Neutrophil (primary cell): ENCODE data around the gene JTB.

Experiments
- H3K27ac ChIP-seq: fragments of 200-600 bp; sonication (generic); 2 replicates; pipeline ENCODE4 v1.5.1; 2016; ENCODE audit warnings: mild to moderate bottlenecking, moderate library complexity
- H3K27me3 ChIP-seq: fragments of 200-600 bp; sonication (generic); 2 replicates; pipeline ENCODE4 v1.6.0; 2016; ENCODE audit warnings: mild to moderate bottlenecking
- H3K36me3 ChIP-seq: fragments of 200-600 bp; sonication (generic); 2 replicates; pipeline ENCODE4 v1.5.1; 2017
- H3K4me1 ChIP-seq, 2 experiments: fragments of 200-600 bp in 1 of 2; sonication (generic) in 1 of 2; 1 replicate in 1 of 2; 2 replicates in 1 of 2; pipeline versions ENCODE4 v1.5.1 to v1.6.1; 2013 to 2016; ENCODE audit warnings: low read depth in 1 of 2, low read length in 1 of 2, mild to moderate bottlenecking in 1 of 2, moderate library complexity in 1 of 2; ENCODE audit not compliant: control insufficient read depth in 1 of 2, insufficient read depth in 1 of 2
- H3K4me3 ChIP-seq, 2 experiments: fragments of 200-600 bp in 1 of 2; sonication (generic) in 1 of 2; 1 replicate in 1 of 2; 2 replicates in 1 of 2; pipeline ENCODE4 v1.5.1; 2013 to 2016; ENCODE audit warnings: low read depth in 1 of 2, low read length in 1 of 2, mild to moderate bottlenecking in 1 of 2, moderate library complexity in 1 of 2
- H3K9me3 ChIP-seq: fragments of 200-600 bp; sonication (generic); 2 replicates; pipeline ENCODE4 v1.5.1; 2016
- TF ChIP-seq, protein P1 (sequence below): fragments of 200-600 bp; sonication (generic); IDR thresholded peaks from 2 replicates; pipeline ENCODE4 v1.5.1; 2016; ENCODE audit warnings: antibody characterized with exemption

JTB gene

DNA sequence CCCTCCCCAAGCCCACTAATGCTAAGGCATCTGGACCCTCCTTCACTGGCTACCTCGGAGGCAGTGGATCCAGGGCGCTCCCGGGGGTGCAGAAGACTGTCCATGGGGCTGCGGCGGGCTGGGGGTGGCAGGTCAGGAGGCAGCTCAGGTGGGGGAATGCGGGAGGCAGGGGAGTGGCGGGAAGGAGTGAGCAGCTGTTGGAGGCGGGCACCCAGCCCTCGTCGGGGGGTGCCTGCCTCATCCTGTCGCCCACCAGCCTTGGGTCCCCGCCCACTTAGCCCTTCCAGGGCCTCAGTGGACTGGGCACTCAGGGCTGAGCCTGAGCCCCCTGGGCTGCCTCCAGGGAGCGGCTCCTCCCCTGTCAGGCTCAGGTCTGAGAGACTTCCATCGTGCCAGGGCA lies 44.0 kb downstream of the JTB start:
- H3K4me3 ChIP-seq, result no peak overlapping the region
- H3K9me3 ChIP-seq, result no peaks in the 10 kb centered on the region
- no peaks in the 10 kb centered on the region for H3K4me1 ChIP-seq
- no peak overlapping the region for H3K27ac ChIP-seq
- H3K27me3 ChIP-seq, result no peaks in the 10 kb centered on the region
- peaks cover 97% of the 10 kb centered on the region for H3K36me3 ChIP-seq
- TF ChIP-seq, protein P1, sequence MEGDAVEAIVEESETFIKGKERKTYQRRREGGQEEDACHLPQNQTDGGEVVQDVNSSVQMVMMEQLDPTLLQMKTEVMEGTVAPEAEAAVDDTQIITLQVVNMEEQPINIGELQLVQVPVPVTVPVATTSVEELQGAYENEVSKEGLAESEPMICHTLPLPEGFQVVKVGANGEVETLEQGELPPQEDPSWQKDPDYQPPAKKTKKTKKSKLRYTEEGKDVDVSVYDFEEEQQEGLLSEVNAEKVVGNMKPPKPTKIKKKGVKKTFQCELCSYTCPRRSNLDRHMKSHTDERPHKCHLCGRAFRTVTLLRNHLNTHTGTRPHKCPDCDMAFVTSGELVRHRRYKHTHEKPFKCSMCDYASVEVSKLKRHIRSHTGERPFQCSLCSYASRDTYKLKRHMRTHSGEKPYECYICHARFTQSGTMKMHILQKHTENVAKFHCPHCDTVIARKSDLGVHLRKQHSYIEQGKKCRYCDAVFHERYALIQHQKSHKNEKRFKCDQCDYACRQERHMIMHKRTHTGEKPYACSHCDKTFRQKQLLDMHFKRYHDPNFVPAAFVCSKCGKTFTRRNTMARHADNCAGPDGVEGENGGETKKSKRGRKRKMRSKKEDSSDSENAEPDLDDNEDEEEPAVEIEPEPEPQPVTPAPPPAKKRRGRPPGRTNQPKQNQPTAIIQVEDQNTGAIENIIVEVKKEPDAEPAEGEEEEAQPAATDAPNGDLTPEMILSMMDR, result no peak

DNA sequence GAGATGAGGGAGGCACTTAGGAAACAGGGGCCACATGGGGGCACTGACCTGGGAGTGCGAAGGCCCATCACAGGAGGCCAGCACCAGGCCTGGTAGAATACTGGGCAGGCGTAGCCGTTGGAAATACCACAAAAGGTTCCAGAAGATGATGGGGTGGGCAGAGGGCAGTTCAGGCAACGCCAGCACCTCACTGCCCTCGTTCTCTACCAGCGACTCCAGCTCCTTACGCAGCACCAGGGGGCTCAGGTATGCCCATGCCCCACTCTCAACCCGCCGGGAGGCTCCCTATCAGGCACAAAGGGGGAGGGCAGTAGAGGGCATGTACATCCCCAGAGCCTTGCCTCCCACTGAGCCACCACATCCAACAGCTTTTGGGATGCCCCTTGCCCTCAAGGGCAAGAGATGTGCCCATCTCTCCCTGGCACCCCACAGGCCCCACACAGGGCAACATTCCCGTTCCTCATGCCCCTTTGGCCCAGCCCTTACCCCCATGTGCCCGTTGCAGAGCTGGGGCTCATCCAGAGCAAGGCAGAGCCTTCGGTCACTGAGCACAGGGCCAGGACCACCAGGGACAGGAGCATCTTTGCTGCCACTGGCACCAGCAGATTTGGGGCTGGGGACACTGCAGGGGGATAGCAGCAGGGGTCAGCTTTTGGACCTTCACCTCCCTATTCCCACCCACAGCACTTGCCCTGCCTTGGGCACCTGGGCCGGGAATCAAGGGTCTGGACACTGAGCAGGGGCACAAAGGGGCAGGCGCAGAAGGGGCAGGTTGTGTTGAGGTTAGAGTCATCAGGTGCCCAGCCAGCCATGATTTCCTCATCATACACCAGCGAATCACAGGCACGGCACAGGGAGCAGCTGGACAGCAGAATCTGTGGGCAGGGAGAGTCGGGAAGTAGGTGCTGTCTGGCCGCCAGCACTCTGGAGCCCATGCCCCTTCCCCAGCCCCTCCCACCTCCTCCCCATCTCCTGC lies 45.0 kb downstream of the JTB start:
- TF ChIP-seq, protein P1, result no peak
- H3K36me3 ChIP-seq, result peaks cover 87% of the 10 kb centered on the region

DNA sequence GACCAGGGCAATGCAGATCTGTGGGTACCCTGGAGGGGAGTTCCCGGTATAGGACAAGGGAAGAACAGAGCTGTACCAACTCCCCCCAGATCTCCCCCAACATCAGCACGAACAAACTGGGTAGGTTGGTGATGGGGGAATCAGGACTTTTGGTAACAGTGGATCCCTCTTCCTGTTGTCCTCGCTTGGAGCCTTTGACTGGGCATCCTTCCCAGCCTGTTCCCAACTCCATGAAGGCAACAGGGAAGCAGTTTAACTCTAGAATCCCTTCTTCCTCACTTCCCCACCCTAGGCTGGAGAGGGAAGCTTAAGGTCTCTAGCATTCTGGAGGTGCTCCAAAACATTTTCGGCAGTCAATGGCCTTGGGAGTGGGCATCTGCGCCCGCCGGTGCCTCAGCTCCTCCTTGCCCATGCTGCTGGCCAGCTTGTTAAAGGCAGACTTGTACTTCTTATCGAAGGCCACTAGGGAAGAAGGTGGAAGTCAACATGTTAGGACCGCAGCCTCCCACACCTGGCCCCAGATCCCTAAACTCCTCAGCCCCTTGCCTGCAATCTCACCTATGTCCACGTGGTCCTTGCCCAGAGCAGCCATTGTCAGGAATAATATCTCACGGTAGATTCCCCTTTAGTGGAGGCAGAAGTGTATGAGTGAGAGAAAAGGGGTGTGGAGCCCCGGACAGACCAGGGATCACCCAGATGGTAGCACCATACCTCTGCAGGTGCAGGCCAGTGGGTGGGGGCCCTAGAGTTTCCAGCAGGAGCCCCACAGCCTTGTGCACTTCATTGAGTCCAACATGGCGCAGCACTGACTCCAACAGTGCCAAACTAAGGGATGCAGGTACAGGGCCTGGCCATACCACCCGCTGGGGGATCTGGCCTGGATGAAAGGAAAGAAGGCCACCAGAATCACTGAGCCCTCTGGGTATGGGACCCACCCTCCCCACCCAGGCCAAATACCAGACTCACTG lies 47.2 kb downstream of the JTB start:
- Histone ChIP-seq H3K4me1 (no peaks in the 10 kb centered on the region), H3K36me3 (peaks cover 66% of the 10 kb centered on the region), H3K9me3 (no peaks in the 10 kb centered on the region), H3K4me3 (no peak overlapping the region), H3K27me3 (no peaks in the 10 kb centered on the region), H3K27ac (peak overlapping the region; percentile 50)
- TF ChIP-seq, protein P1, result no peak

More for the DNA sequence above, 45.0 kb downstream of the JTB start:
- Histone ChIP-seq H3K4me1 (no peaks in the 10 kb centered on the region), H3K4me3 (no peak overlapping the region), H3K9me3 (no peaks in the 10 kb centered on the region), H3K27me3 (no peaks in the 10 kb centered on the region), H3K27ac (no peak overlapping the region)

DNA sequence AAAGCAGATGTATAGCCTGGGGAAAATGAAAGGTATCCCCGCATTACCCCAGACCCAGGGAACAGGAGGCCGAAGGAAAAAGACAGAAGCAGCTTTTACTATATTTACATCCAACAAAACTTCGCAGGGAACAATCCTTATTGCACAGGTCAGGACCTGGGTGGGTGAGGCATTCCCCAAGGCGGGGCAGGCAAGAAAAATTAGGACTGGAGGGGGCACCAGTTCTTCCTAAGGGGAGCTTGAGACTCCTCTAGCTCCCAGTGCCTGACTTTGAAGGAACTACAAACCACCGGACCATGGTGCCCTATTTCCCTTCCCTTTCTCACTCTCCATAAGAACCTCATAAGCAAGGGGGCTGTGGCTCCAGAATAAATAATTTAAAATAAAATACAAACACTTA lies 48.0 kb downstream of the JTB start:
- H3K4me1 ChIP-seq, result peaks cover under 1 to 1% of the 10 kb centered on the region in 2 experiments
- no peaks in the 10 kb centered on the region for H3K9me3 ChIP-seq
- peaks cover 57% of the 10 kb centered on the region for H3K36me3 ChIP-seq
- H3K4me3 ChIP-seq, result no peak overlapping the region
- TF ChIP-seq, protein P1, result no peak
- no peaks in the 10 kb centered on the region for H3K27me3 ChIP-seq
- peak overlapping the region; percentile 50 for H3K27ac ChIP-seq

DNA sequence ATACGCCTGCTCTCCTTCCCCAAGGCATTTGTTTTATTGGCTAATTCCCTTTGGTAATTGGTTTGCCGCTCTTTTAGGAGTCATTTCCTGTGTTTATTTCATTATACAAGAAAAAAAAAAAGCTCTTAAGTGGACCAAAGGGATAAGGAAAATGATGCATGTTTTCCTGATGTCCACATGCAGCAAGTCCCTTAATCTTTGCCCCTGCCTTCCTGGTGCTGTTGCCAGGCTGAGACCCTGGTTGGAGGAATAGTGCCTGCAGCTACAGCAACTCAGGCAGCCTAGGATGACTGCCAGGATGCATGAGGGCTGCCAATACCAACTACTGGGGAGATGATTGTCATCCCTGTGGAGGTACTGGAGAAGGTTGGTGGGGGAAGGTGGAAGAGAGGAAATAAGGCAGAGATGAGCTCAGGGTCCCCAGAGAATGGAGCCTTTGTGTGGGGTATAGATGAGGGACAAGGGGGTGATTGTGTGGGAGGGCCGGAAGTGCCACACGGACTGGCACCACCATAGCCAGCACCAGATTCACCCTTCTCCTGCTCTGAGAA lies 48.6 kb downstream of the JTB start:
- peaks cover 52% of the 10 kb centered on the region for H3K36me3 ChIP-seq
- peaks cover 6 to 7% of the 10 kb centered on the region in 2 experiments for H3K4me1 ChIP-seq
- TF ChIP-seq, protein P1, result no peak
- no peaks in the 10 kb centered on the region for H3K27me3 ChIP-seq
- peak overlapping the region; percentile 50 for H3K27ac ChIP-seq
- H3K9me3 ChIP-seq, result no peaks in the 10 kb centered on the region
- no peak overlapping the region for H3K4me3 ChIP-seq
